GM18519 (cell line): Measurements from ENCODE around the gene UQCRHL.
"Not testable (repeated sequence)": the region's sequence is repeated elsewhere in the genome, so short reads cannot be mapped to it uniquely, and the experiment has no call there.

ENCODE experiments used
- ATAC-seq: cut with Tn5 transposase; IDR thresholded peaks from one replicate; pipeline ENCODE4 v1.9.1; 2021; ENCODE audit warnings: mild to moderate bottlenecking, moderate library complexity; ENCODE audit not compliant: unreplicated experiment, low FRiP score

Gene UQCRHL

GRCh38 chr1:15835741-15836510 is 28.5 kb upstream of the UQCRHL start:
- ATAC-seq, result peak; percentile 47

DNA sequence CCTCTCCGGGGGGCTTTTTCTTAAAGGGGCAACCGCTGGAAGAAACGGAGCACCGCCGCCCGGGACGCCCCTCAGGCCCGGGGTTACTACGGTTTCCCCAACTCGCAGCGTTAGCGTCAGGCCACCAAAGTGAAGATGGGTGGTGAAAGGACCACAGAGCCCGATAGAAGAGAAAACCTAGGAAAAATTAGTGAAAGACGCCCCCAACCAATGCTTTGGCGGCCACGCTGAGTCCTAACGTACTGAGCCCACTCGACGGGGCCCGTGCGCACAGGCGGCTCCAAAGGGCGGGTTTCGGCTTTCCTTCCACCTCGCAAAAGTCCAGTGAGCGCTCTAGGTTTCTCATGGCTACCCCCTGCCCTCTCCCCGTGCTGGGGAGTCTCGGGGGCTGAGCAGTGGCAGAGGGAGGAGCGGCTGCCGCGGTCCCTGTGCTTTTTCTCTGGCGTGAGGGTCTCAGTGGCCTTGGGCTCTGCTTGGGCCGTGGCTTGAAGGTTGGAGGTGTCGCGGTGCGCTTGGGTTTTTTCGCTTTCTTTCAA is 27.8 kb upstream of the UQCRHL start:
- no peak for ATAC-seq

GRCh38 chr1:15834406-15835204 is 27.2 kb upstream of the UQCRHL start:
- ATAC-seq, result no peak

DNA sequence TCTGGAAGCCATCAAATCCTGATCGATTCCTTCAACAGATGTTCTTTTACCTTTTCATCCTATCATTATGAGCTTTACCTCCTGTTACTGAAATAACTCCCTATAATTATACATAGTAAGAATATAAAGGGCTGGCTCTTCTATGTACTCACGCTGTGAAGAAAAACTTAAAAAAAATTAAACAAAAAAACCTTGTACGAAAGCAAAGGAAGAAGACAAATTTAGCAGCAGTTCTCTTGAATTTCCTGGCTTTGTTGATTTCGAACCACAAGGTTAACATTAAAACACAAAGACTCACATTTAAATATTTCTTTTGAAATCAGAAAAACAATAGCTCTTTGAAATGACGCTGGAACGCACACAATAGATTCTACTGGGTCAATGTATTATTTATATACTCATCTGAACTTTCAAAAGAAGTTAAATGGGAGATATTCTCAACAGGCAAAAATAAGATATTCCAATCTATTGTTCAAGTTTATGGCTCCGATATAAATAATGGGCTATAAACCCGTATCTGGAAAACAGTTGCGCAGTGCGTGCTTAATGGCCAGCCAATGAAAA is 26.5 kb upstream of the UQCRHL start:
- ATAC-seq, result no peak

DNA sequence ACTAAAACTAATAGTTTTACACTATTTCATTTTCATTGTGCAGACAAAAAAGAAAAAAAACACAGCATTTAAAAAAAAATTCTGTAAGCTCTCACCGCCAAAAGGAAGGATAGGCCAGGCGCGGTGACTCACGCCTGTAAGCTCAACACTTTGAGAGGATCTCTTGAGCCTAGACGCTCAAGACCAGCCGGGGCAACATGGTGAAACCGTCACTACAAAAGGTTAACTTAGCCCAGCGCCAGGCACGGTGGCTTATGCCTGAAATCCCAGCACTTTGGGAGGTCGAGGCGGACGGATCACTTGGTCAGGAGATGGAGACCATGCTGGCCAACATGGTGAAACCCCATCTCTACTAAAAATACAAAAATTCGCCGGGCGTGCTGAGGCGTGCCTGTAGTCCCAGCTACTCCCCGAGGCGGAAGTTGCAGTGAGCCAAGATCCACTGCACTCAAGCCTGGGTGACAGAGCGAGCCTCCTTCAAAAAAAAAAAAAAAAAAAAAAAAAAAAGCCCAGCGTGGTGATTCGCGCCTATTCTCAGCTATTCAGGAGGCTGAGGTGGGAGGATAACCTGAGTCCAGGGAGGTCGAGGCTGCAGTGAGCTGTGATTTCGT is 25.7 kb upstream of the UQCRHL start:
- ATAC-seq, result no peak

DNA sequence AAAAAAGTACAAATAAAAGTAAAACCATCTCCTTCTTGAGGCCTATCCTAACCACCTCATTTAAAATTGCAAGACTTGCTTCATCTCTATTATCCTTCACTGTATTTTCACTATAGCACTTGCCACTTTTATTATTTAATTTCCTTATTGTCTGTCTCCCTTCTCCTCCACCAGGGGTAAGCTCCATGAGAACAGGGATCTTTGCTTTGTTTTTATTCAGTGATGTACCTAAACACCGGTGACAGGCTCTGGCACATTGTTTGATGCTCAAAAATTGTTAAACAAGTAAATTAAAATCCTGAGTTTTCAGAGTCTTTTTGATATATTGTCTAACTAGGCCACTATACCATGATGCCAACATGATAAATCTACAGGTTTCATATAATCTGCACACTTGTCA is 22.8 kb upstream of the UQCRHL start:
- no peak for ATAC-seq

DNA sequence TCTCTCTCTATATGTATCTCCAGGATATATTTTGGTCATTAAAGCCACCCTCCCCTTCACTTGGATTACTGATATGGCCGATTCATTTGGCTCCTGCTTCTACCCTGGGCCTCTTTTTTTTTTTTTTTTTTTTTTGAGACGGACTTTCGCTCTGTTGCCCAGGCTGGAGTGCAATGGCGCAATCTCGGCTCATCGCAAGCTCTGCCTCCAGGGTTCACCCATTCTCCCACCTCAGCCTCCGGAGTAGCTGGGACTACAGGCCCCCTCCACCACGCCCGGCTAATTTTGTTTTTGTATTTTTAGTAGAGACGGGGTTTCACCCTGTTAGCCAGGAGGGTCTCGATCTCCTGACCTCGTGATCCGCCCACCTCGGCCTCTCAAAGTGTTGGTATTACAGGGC is 21.5 kb upstream of the UQCRHL start:
- not testable (repeated sequence) for ATAC-seq

DNA sequence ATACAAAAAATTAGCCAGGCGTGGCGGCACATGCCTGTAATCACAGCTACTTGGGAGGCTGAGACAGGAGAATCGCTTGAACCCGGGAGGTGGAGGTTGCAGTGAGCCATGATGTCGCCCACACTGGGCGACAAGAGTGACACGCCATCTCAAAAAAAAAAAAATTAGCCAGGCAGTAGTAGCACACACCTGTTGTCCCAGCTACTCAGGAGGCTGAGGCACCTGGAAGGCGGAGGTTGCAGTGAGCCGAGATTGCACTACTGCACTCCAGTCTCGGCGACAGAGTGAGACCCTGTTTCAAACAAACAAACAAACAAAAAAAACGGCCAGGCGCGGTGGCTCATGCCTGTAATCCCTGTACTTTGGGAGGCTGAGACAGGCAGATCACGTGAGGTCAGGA is 20.1 kb upstream of the UQCRHL start:
- not testable (repeated sequence) for ATAC-seq

- ATAC-seq, result no peak
Observed at GRCh38 chr1:15826810-15827507, 19.5 kb upstream of the UQCRHL start.

GRCh38 chr1:15825800-15826199 is 18.4 kb upstream of the UQCRHL start:
- ATAC-seq, result no peak

DNA sequence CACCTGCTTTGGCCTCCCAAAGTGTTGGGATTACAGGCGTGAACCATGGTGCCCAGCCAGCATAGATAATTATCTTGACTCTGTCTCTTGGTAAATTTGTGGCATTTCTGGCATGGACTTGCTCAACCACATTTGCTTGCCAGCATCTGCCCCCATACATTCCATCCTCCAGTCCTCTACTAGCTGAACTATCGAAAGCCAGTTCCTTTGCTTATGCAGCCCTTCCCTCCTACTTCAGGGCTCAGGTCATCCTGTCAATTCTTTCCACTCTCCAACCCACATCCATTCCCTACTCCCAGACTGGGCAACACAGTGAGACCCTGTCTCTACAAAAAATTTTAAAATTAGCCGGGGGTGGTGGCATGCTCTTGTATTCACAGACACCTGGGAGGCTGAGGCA is 13.0 kb upstream of the UQCRHL start:
- ATAC-seq, result no peak

DNA sequence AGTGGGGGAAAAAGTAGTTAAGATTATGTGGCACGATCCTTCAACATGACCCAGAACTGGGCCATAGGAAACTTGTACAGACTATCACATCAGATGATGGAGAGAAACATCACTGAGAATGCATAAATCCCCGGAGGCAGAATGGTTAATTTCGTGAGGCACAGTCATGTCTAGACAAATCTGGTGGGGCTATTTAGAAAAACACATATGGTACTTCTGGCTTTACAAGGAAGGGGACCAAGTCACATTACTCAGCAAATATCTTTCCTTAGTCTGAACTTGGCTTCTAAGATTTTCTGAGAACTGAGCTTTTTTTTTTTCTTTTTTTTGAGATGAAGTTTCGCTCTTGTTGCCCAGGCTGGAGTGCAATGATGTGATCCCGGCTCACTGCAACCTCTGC is 9.2 kb upstream of the UQCRHL start:
- no peak for ATAC-seq

GRCh38 chr1:15810073-15810472 is 2.6 kb upstream of the UQCRHL start:
- ATAC-seq, result no peak

GRCh38 chr1:15808955-15809354 is 1.5 kb upstream of the UQCRHL start:
- no peak for ATAC-seq

DNA sequence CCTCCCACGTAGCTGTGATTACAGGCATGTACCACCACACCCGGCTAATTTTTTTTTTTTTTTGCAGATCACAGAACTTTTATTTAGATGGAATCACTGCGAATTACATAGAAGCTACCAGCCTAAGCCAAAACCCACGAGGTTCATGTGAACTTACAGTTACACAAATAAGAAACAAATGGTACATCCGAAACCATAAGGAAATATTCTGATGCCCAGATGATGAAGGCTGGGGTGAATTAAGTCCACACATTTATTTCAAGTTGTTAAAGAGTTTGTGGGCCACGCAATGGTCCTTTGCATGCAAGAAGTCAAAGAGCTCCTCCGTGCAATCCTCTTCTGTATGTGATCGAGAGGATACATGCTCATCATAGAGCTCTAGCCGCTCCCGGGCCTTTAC is 328 bp downstream of the UQCRHL start:
- no peak for ATAC-seq

DNA sequence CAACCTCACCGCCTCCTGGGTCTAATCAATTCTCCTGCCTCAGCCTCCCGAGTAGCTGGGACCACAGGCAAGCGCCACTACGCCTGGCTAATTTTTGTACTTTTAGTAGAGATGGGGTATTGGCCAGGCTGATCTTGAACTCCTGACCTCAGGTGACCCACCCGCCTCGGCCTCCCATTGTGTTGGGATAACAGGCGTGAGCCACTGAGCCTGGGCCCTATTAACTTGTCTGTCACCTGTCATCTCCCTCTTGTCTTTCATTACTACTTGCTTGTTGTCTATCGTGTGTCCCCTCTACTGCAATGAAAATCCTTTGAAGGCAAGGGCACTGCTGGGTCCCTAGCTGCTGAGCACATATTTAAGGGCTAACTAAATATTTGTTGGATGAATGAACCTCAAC is 3.4 kb downstream of the UQCRHL start:
- no peak for ATAC-seq

- no peak for ATAC-seq
Observed at GRCh38 chr1:15803380-15803779, 4.1 kb downstream of the UQCRHL start.

- no peak for ATAC-seq
Observed at GRCh38 chr1:15802234-15802965, 5.0 kb downstream of the UQCRHL start.

GRCh38 chr1:15799928-15800835 is 7.3 kb downstream of the UQCRHL start:
- ATAC-seq, result no peak
